K562 (cell line): ENCODE measurements around the gene FAAP24. TPM values are rescaled to one million over a fixed set of nuclear protein-coding genes. Genes with fewer than 3 reads are reported as not detected.

Experiments used
- ATAC-seq: fragments of 200-7000 bp; cut with Tn5 transposase; 3 replicates; pipeline ENCODE4 v1.9.1; 2020; ENCODE audit warnings: moderate library complexity
- BruUV-seq: library from RNA; stranded (reverse); fragments of 400-500 nt; replicated peaks from 2 replicates; lab custom pipeline; 2021; lab: Mats Ljungman, UMichigan
- CTCF ChIA-PET: fragments of 300-600 bp; formaldehyde crosslinking; extraction: SDS; loops from one replicate; lab custom pipeline; 2021; ENCODE audit warnings: low intra/inter-chr PET ratio; lab: Yijun Ruan, JAX
- POLR2A ChIA-PET: fragments of 300-600, 350-650 bp; sonication (Branson Sonifier 250); formaldehyde crosslinking; extraction: SDS; loops from one replicate; lab custom pipeline; 2021; ENCODE audit warnings: antibody characterized with exemption, inconsistent platforms; lab: Yijun Ruan, JAX
- DNase-seq, 4 experiments: peaks; one replicate each; pipeline versions ENCODE4 v3.0.0 to v3.0.0-alpha.2; 2011 to 2018; ENCODE audit warnings: low spot score in 3 of 4, mixed read lengths in 3 of 4; ENCODE audit errors: extremely low read depth in 1 of 4
- FAIRE-seq: peaks from 2 replicates; lab custom pipeline; 2011; peaks lifted over from hg19 to GRCh38; lab: Jason Lieb, UNC
- H2AFZ ChIP-seq: 2 replicates; pipeline ENCODE4 v1.6.0; 2011; ENCODE audit warnings: low read depth, low read length, control low read depth, inconsistent platforms
- H3K27ac ChIP-seq: fragments of 200-600 bp; 3 replicates; pipeline ENCODE4 v1.8.0; 2011; ENCODE audit warnings: low read depth, mild to moderate bottlenecking, control low read depth, inconsistent platforms, low read length, moderate library complexity, mixed read lengths; ENCODE audit errors: extremely low read depth
- H3K27me3 ChIP-seq, 2 experiments: fragments of 300-600 bp in 1 of 2; 2 replicates in 1 of 2; 3 replicates in 1 of 2; pipeline versions ENCODE4 v1.6.0 to v1.8.0; 2011; ENCODE audit warnings: inconsistent platforms in 2 of 2, low read length in 2 of 2, mild to moderate bottlenecking in 1 of 2, mixed read lengths in 1 of 2, moderate library complexity in 1 of 2; ENCODE audit not compliant: control insufficient read depth in 2 of 2, insufficient read depth in 2 of 2
- H3K36me3 ChIP-seq: fragments of 300-600 bp; 3 replicates; pipeline ENCODE4 v1.8.0; 2011; ENCODE audit warnings: mild to moderate bottlenecking, low read length, inconsistent platforms; ENCODE audit not compliant: control insufficient read depth, insufficient read depth
- H3K4me1 ChIP-seq, 2 experiments: fragments of 200-600 bp in 1 of 2; replicated peaks in 1 of 2; 2 replicates in 1 of 2; 3 replicates in 1 of 2; pipeline versions ENCODE4 v1.5.1 to v1.8.0; 2011; ENCODE audit warnings: inconsistent platforms in 2 of 2, low read length in 2 of 2, mild to moderate bottlenecking in 1 of 2, mixed read lengths in 1 of 2, moderate library complexity in 1 of 2; ENCODE audit not compliant: control insufficient read depth in 2 of 2, insufficient read depth in 2 of 2
- H3K4me2 ChIP-seq: 2 replicates; pipeline ENCODE4 v1.6.1; 2011; ENCODE audit warnings: low read length, control low read depth, inconsistent platforms, mixed read lengths; ENCODE audit not compliant: insufficient read depth
- H3K4me3 ChIP-seq: fragments of 200-600 bp; sonication (generic), shearing (Covaris generic); 2 replicates; pipeline ENCODE4 v1.5.1; 2016; ENCODE audit warnings: control low read depth, inconsistent platforms
- H3K79me2 ChIP-seq: fragments of 200-600 bp; 3 replicates; pipeline ENCODE4 v1.8.0; 2011; ENCODE audit warnings: low read length, inconsistent platforms; ENCODE audit not compliant: control insufficient read depth, insufficient read depth
- H3K9ac ChIP-seq, 2 experiments: 2 replicates each; pipeline versions ENCODE4 v1.6.0 to v1.6.1; 2011; ENCODE audit warnings: low read depth in 2 of 2, low read length in 2 of 2, control low read depth in 1 of 2, inconsistent platforms in 1 of 2, mild to moderate bottlenecking in 1 of 2, mixed read lengths in 1 of 2; ENCODE audit not compliant: insufficient read depth in 1 of 2
- H3K9me1 ChIP-seq: one replicate; pipeline ENCODE4 v1.6.0; 2011; ENCODE audit warnings: inconsistent platforms, mild to moderate bottlenecking, low read length, moderate library complexity; ENCODE audit not compliant: control insufficient read depth, insufficient read depth
- H3K9me3 ChIP-seq: replicated peaks from 2 replicates; pipeline ENCODE4 v1.5.1; 2011; ENCODE audit warnings: low read depth, low read length, inconsistent platforms; ENCODE audit not compliant: control insufficient read depth, insufficient read depth
- H4K20me1 ChIP-seq: replicated peaks from 2 replicates; pipeline ENCODE4 v1.6.1; 2011; ENCODE audit warnings: low read length, inconsistent platforms, mixed read lengths; ENCODE audit not compliant: control insufficient read depth, insufficient read depth
- ATF4 ChIP-seq: fragments of 450-650 bp; formaldehyde crosslinking; IDR thresholded peaks from 2 replicates; pipeline ENCODE4 v1.4.0; 2022; ENCODE audit warnings: mild to moderate bottlenecking, moderate library complexity
- BCL6 ChIP-seq: fragments of 250-450 bp; sonication (Bioruptor Pico); IDR thresholded peaks from 2 replicates; pipeline ENCODE4 v1.4.0; 2020
- CEBPG ChIP-seq, 3 experiments: fragments of 200-800 bp in 1 of 3; sonication (Bioruptor generic) in 1 of 3; sonication (generic) in 1 of 3; formaldehyde crosslinking in 1 of 3; IDR thresholded peaks in 2 of 3; conservative IDR thresholded peaks in 1 of 3; 2 replicates each; pipeline versions ENCODE4 v1.6.1 to v1.8.0; 2016 to 2022; ENCODE audit warnings: missing compliant biosample characterization in 2 of 3, missing genetic modification characterization in 2 of 3, mild to moderate bottlenecking in 1 of 3, missing genetic modification reagents in 1 of 3
- E2F1 ChIP-seq: sonication (generic); formaldehyde crosslinking; IDR thresholded peaks from 2 replicates; pipeline ENCODE4 v1.8.1; 2023; ENCODE audit warnings: mild to moderate bottlenecking, missing genetic modification reagents, moderate library complexity
- GATA2 ChIP-seq: sonication (generic); formaldehyde crosslinking; IDR thresholded peaks from 2 replicates; pipeline ENCODE4 v1.4.0; 2020; ENCODE audit warnings: mild to moderate bottlenecking, missing genetic modification reagents
- HDAC2 ChIP-seq: fragments of 450-650 bp; IDR thresholded peaks from 2 replicates; pipeline ENCODE4 v1.6.1; 2016; ENCODE audit warnings: mild to moderate bottlenecking
- NCOA6 ChIP-seq: fragments of 450-650 bp; IDR thresholded peaks from 2 replicates; pipeline ENCODE4 v1.6.1; 2017; ENCODE audit warnings: mild to moderate bottlenecking
- NFRKB ChIP-seq: fragments of 450-650 bp; IDR thresholded peaks from 2 replicates; pipeline ENCODE4 v1.6.1; 2016; ENCODE audit warnings: low read depth
- PCBP2 ChIP-seq: fragments of 200-400 bp; formaldehyde crosslinking; IDR thresholded peaks from 2 replicates; pipeline ENCODE4 v1.6.1; 2018; ENCODE audit warnings: low read length, low read depth, mild to moderate bottlenecking, moderate library complexity; ENCODE audit not compliant: poor library complexity, severe bottlenecking
- PHTF2 ChIP-seq: fragments of 250-450 bp; sonication (Bioruptor Pico); IDR thresholded peaks from 2 replicates; pipeline ENCODE4 v1.5.0; 2021; ENCODE audit warnings: mild to moderate bottlenecking
- ZNF165 ChIP-seq: fragments of 250-450 bp; sonication (Bioruptor Pico); IDR thresholded peaks from 2 replicates; pipeline ENCODE4 v1.4.0; 2020; ENCODE audit warnings: borderline replicate concordance
- ZNF197 ChIP-seq: fragments of 200-800 bp; sonication (Bioruptor generic); IDR thresholded peaks from 2 replicates; pipeline ENCODE4 v1.6.1; 2016; ENCODE audit warnings: low read depth, missing genetic modification characterization, missing compliant biosample characterization
- ZNF217 ChIP-seq: sonication (generic); formaldehyde crosslinking; IDR thresholded peaks from 2 replicates; pipeline ENCODE4 v1.8.0; 2022; ENCODE audit warnings: mild to moderate bottlenecking, missing genetic modification reagents
- ZNF699 ChIP-seq: fragments of 250-450 bp; sonication (Bioruptor Pico); IDR thresholded peaks from 2 replicates; pipeline ENCODE4 v1.8.0; 2021; ENCODE audit warnings: mild to moderate bottlenecking, moderate library complexity; ENCODE audit not compliant: insufficient replicate concordance
- WGBS: fragments of 100-300 bp; shearing (Covaris generic); methylation state at CpG from one replicate; pipeline ENCODE4 v1.1.6; 2016; ENCODE audit warnings: low coverage, mixed read lengths; ENCODE audit not compliant: insufficient coverage; ENCODE audit errors: missing lambda C conversion rate; 5-methylcytosine and 5-hydroxymethylcytosine counted together
- in situ Hi-C: fragments of 300-500 bp; cut with MboI; formaldehyde crosslinking; loops from 4 replicates; pipeline ENCODE4 v1.15.0; 2018; ENCODE audit warnings: inconsistent platforms, mixed read lengths
- intact Hi-C: fragments of 100-400 bp; cut with micrococcal nuclease; formaldehyde crosslinking; loops from 2 replicates; pipeline ENCODE4 v1.14.2; 2022
- polyA plus RNA-seq, 8 experiments: library from polyadenylated mRNA; depleted of rRNA in 4 of 8; stranded (reverse) in 5 of 8; unstranded in 3 of 8; fragments of >200 nt; fragmentation: Nextera tagmentation in 2 of 8; fragmentation: Illumina TruSeq in 1 of 8; extraction: Ambion mirVana in 2 of 8; extraction: Trizol in 1 of 8; gene quantifications; 2 replicates each; pipeline versions ENCODE4 v1.2.1 to v1.2.3, GENCODE V29; 2011 to 2014; ENCODE audit warnings: inconsistent platforms in 1 of 8, missing spikeins in 1 of 8
- total RNA-seq, 7 experiments: library from RNA; depleted of rRNA in 6 of 7; stranded (reverse); fragments of >200 nt in 6 of 7; fragmentation: Illumina TruSeq in 2 of 7; extraction: Trizol in 2 of 7; gene quantifications; 2 replicates each; pipeline versions ENCODE4 v1.2.1 to v1.2.3, GENCODE V29; 2011 to 2021; ENCODE audit warnings: low replicate concordance in 1 of 7
- TF ChIP-seq, protein P1 (sequence below): sonication (generic); formaldehyde crosslinking; IDR thresholded peaks from 2 replicates; pipeline ENCODE4 v1.8.1; 2023; ENCODE audit warnings: mild to moderate bottlenecking, missing genetic modification reagents

Gene FAAP24
- total and polyA plus RNA-seq, 9 of the 15 experiments (the other 6 are each of a cell fraction or from before 2014, with no cell fraction given) = 4.6 to 21.6 (median 8.2) TPM

- TF ChIP-seq E2F1 (CRISPR knock-in tag) (no peak), HDAC2 (no peak), GATA2 (CRISPR knock-in tag) (no peak), ZNF217 (CRISPR knock-in tag) (no peak)
These were observed 38.5 kb upstream of the FAAP24 start (continued) for GRCh38 chr19:32933571-32933970.

- H3K4me1 ChIP-seq = no peaks in the 10 kb centered on the region
These were observed 36.4 kb upstream of the FAAP24 start for GRCh38 chr19:32935629-32936028.

More at GRCh38 chr19:32935629-32936028, 36.4 kb upstream of the FAAP24 start:
- 4% methylated on average over 3 of the region's 9 CpGs for WGBS
- ChIA-PET POLR2A (interaction anchor here (0.6 kb wide), 1 partner anchor 352 kb away, joined by 3 read pairs; no protein-coding TSS in a partner anchor), CTCF (no interaction called here)
- ATAC-seq (no peak), FAIRE-seq (no peak), DNase-seq (no peak)
- no peaks in the 10 kb centered on the region for H3K36me3 ChIP-seq
- H3K9me3 ChIP-seq = no peaks in the 10 kb centered on the region
- H3K9ac ChIP-seq = no peak overlapping the region
- H4K20me1 ChIP-seq = no peaks in the 10 kb centered on the region
- in situ Hi-C loops (no loop called here), intact Hi-C loops (no loop called here)
- H3K9me1 ChIP-seq = no peaks in the 10 kb centered on the region
- H3K79me2 ChIP-seq = no peaks in the 10 kb centered on the region
- no TSS peak for BruUV-seq
- no peak for TF ChIP-seq CEBPG (CRISPR knock-in tag; IDR thresholded peaks at IDR 0.05)
- TF ChIP-seq CEBPG (tag; conservative IDR thresholded peaks at IDR 0.05 in 1 of 2, IDR thresholded peaks at IDR 0.05 in 1 of 2) = no peak
- TF ChIP-seq NCOA6 = no peak
- TF ChIP-seq ZNF197 (CRISPR knock-in tag) = no peak
- no peak for TF ChIP-seq PHTF2
- no peak for TF ChIP-seq BCL6 (CRISPR knock-in tag)
- no peak for TF ChIP-seq ZNF165
- TF ChIP-seq ATF4 (CRISPR knock-in tag) = no peak
- no peak for TF ChIP-seq ZNF699
- TF ChIP-seq NFRKB = no peak
- no peak for TF ChIP-seq PCBP2
- TF ChIP-seq, protein P1, sequence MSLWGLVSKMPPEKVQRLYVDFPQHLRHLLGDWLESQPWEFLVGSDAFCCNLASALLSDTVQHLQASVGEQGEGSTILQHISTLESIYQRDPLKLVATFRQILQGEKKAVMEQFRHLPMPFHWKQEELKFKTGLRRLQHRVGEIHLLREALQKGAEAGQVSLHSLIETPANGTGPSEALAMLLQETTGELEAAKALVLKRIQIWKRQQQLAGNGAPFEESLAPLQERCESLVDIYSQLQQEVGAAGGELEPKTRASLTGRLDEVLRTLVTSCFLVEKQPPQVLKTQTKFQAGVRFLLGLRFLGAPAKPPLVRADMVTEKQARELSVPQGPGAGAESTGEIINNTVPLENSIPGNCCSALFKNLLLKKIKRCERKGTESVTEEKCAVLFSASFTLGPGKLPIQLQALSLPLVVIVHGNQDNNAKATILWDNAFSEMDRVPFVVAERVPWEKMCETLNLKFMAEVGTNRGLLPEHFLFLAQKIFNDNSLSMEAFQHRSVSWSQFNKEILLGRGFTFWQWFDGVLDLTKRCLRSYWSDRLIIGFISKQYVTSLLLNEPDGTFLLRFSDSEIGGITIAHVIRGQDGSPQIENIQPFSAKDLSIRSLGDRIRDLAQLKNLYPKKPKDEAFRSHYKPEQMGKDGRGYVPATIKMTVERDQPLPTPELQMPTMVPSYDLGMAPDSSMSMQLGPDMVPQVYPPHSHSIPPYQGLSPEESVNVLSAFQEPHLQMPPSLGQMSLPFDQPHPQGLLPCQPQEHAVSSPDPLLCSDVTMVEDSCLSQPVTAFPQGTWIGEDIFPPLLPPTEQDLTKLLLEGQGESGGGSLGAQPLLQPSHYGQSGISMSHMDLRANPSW (CRISPR knock-in tag) = no peak
- H3K27ac ChIP-seq = no peak overlapping the region
- H3K4me3 ChIP-seq = no peak overlapping the region
- no peak overlapping the region for H2AFZ ChIP-seq
- no peak overlapping the region for H3K4me2 ChIP-seq
- H3K27me3 ChIP-seq = no peaks in the 10 kb centered on the region
